Measurements from ENCODE around the gene CHRNA5. TPM values are rescaled to one million over a fixed set of nuclear protein-coding genes. Genes with fewer than 3 reads are reported as not detected.
A peak's percentile ranks its signal among the peaks of the same experiment; 100 is the strongest.

Gene CHRNA5
- total and polyA plus RNA-seq, 3 experiments from 2014 or later = 0.89 to 8.9 (median 8.4) TPM

- Mint-ChIP-seq H3K4me3 (no peak overlapping the region), H3K27ac (no peak overlapping the region), H3K27me3 (peaks cover 11 to 25% of the 10 kb centered on the region in 2 donors), H3K9me3 (no peaks in the 10 kb centered on the region), H3K36me3 (peaks cover 0 to 1% (median 0%) of the 10 kb centered on the region in 3 donors), H3K4me1 (peaks cover 9 to 10% (median 9%) of the 10 kb centered on the region in 3 donors)
- H3K27ac ChIP-seq (ENCODE audit: low read depth, low read length) = no peak overlapping the region
- H3K4me3 ChIP-seq (ENCODE audit: low read length) = no peak overlapping the region
- H3K36me3 ChIP-seq (ENCODE audit: insufficient read depth, low read length) = no peaks in the 10 kb centered on the region
- H3K4me1 ChIP-seq (ENCODE audit: insufficient read depth, low read length) = peaks cover 6% of the 10 kb centered on the region
- ChIA-PET CTCF (no interaction called here), POLR2A (no interaction called here)
- H3K27me3 ChIP-seq (ENCODE audit: insufficient read depth, low read length, poor library complexity, severe bottlenecking) = no peaks in the 10 kb centered on the region
- H3K9me3 ChIP-seq (ENCODE audit: low read length) = no peaks in the 10 kb centered on the region
- DNase-seq = no peak
These were observed 5.4 kb downstream of the CHRNA5 start for GRCh38 chr15:78570710-78571109.

DNA sequence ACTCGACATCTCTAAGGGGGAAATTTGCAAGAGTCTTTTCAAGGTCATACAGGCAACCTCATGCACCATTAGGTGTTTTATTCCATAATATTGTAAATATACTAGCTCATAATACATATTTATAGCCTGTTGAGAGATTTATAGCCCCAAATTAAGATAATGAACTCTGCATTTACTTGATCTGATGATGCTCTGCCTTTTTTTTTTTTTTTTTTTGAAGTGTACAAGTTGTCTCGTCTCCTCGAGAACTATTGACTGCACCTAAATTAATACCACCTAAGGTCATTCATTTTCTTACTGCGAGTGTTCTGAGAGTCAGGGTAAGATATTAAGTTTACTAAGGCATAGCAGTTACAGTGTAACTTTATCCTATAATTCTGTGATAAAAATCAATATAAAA is 6.1 kb downstream of the CHRNA5 start:
- no peaks in the 10 kb centered on the region for H3K4me1 ChIP-seq (ENCODE audit: insufficient read depth, low read length)
- H3K9me3 Mint-ChIP-seq = no peaks in the 10 kb centered on the region
- no peak overlapping the region for H3K4me3 ChIP-seq (ENCODE audit: low read length)
- peaks cover 7 to 20% of the 10 kb centered on the region in 2 donors for H3K27me3 Mint-ChIP-seq
- no peak overlapping the region for H3K27ac ChIP-seq (ENCODE audit: low read depth, low read length)
- no peaks in the 10 kb centered on the region for H3K9me3 ChIP-seq (ENCODE audit: low read length)
- ChIA-PET CTCF (no interaction called here), POLR2A (no interaction called here)
- H3K27me3 ChIP-seq (ENCODE audit: insufficient read depth, low read length, poor library complexity, severe bottlenecking) = no peaks in the 10 kb centered on the region
- H3K4me3 Mint-ChIP-seq = no peak overlapping the region
- peaks cover 0 to 1% (median 0%) of the 10 kb centered on the region in 3 donors for H3K36me3 Mint-ChIP-seq
- H3K36me3 ChIP-seq (ENCODE audit: insufficient read depth, low read length) = no peaks in the 10 kb centered on the region
- no peak overlapping the region for H3K27ac Mint-ChIP-seq
- no peak for DNase-seq
- H3K4me1 Mint-ChIP-seq = peaks cover 3% of the 10 kb centered on the region in 3 donors

- H3K27me3 ChIP-seq (ENCODE audit: insufficient read depth, low read length, poor library complexity, severe bottlenecking) = no peaks in the 10 kb centered on the region
- POLR2A ChIA-PET = no interaction called here
- H3K27me3 Mint-ChIP-seq = peaks cover 2 to 10% of the 10 kb centered on the region in 2 donors
- no peak overlapping the region for H3K27ac ChIP-seq (ENCODE audit: low read depth, low read length)
- no peak overlapping the region for H3K4me3 ChIP-seq (ENCODE audit: low read length)
- CTCF ChIA-PET = no interaction called here
- no peak overlapping the region for H3K4me3 Mint-ChIP-seq
- H3K36me3 Mint-ChIP-seq = no peaks in the 10 kb centered on the region
- no peaks in the 10 kb centered on the region for H3K4me1 Mint-ChIP-seq
- no peak overlapping the region for H3K27ac Mint-ChIP-seq
- no peaks in the 10 kb centered on the region for H3K9me3 Mint-ChIP-seq
- no peak for DNase-seq
- no peaks in the 10 kb centered on the region for H3K4me1 ChIP-seq (ENCODE audit: insufficient read depth, low read length)
- H3K9me3 ChIP-seq (ENCODE audit: low read length) = no peaks in the 10 kb centered on the region
- H3K36me3 ChIP-seq (ENCODE audit: insufficient read depth, low read length) = no peaks in the 10 kb centered on the region
These were observed 8.1 kb downstream of the CHRNA5 start for GRCh38 chr15:78573416-78573815.

DNA sequence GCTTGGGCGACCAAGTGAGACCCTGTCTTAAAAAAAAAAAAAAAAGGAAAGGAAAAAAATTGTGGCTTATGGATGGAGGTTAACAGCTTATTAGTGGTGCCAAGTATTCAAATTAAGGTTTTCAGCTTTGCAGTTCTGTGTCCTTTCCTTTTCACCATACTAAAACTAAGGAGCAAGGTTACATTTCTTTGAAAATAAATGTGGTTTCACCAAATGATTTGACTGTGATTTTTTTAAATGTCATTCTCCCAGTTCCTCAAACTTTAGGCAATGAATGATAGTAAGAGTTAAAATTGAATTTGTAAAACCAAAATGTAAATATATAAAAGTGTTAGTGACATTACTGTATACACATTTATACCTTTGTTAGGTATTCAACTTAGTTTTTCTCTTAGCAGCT is 9.6 kb downstream of the CHRNA5 start:
- DNase-seq = no peak
- H3K4me1 Mint-ChIP-seq = no peaks in the 10 kb centered on the region
- Histone ChIP-seq H3K27ac (ENCODE audit: low read depth, low read length) (no peak overlapping the region), H3K9me3 (ENCODE audit: low read length) (no peaks in the 10 kb centered on the region), H3K27me3 (ENCODE audit: insufficient read depth, low read length, poor library complexity, severe bottlenecking) (no peaks in the 10 kb centered on the region), H3K4me3 (ENCODE audit: low read length) (no peak overlapping the region), H3K4me1 (ENCODE audit: insufficient read depth, low read length) (no peaks in the 10 kb centered on the region), H3K36me3 (ENCODE audit: insufficient read depth, low read length) (no peaks in the 10 kb centered on the region)
- H3K9me3 Mint-ChIP-seq = no peaks in the 10 kb centered on the region
- ChIA-PET CTCF (interaction anchor here (0.8 kb wide), 1 partner anchor 13 kb away, joined by 5 read pairs; no protein-coding TSS in a partner anchor), POLR2A (no interaction called here)
- H3K36me3 Mint-ChIP-seq = no peaks in the 10 kb centered on the region
- no peak overlapping the region for H3K27ac Mint-ChIP-seq
- H3K4me3 Mint-ChIP-seq = no peak overlapping the region
- peaks cover 5 to 13% of the 10 kb centered on the region in 2 donors for H3K27me3 Mint-ChIP-seq

GRCh38 chr15:78597583-78597982 is 32.3 kb downstream of the CHRNA5 start:
- Histone ChIP-seq H3K4me1 (ENCODE audit: insufficient read depth, low read length) (no peaks in the 10 kb centered on the region), H3K27ac (ENCODE audit: low read depth, low read length) (no peak overlapping the region), H3K9me3 (ENCODE audit: low read length) (no peaks in the 10 kb centered on the region), H3K4me3 (ENCODE audit: low read length) (no peak overlapping the region), H3K27me3 (ENCODE audit: insufficient read depth, low read length, poor library complexity, severe bottlenecking) (no peaks in the 10 kb centered on the region), H3K36me3 (ENCODE audit: insufficient read depth, low read length) (no peaks in the 10 kb centered on the region)
- ChIA-PET CTCF (no interaction called here), POLR2A (no interaction called here)
- DNase-seq = no peak
- Mint-ChIP-seq H3K36me3 (peaks cover 0 to 4% (median 0%) of the 10 kb centered on the region in 3 donors), H3K27me3 (peaks cover 3 to 17% of the 10 kb centered on the region in 2 donors), H3K27ac (no peak overlapping the region), H3K4me1 (no peaks in the 10 kb centered on the region), H3K4me3 (no peak overlapping the region), H3K9me3 (no peaks in the 10 kb centered on the region)

- no peak overlapping the region for H3K4me3 Mint-ChIP-seq
- CTCF ChIA-PET = no interaction called here
- no peaks in the 10 kb centered on the region for H3K27me3 ChIP-seq (ENCODE audit: insufficient read depth, low read length, poor library complexity, severe bottlenecking)
- POLR2A ChIA-PET = no interaction called here
- H3K27me3 Mint-ChIP-seq = peaks cover 8 to 25% of the 10 kb centered on the region in 2 donors
- H3K36me3 Mint-ChIP-seq = peaks cover 0 to 4% (median 0%) of the 10 kb centered on the region in 3 donors
- no peak overlapping the region for H3K27ac ChIP-seq (ENCODE audit: low read depth, low read length)
- no peaks in the 10 kb centered on the region for H3K36me3 ChIP-seq (ENCODE audit: insufficient read depth, low read length)
- H3K4me1 Mint-ChIP-seq = no peaks in the 10 kb centered on the region
- H3K9me3 Mint-ChIP-seq = no peaks in the 10 kb centered on the region
- no peaks in the 10 kb centered on the region for H3K9me3 ChIP-seq (ENCODE audit: low read length)
- no peaks in the 10 kb centered on the region for H3K4me1 ChIP-seq (ENCODE audit: insufficient read depth, low read length)
- no peak overlapping the region for H3K27ac Mint-ChIP-seq
- H3K4me3 ChIP-seq (ENCODE audit: low read length) = no peak overlapping the region
- no peak for DNase-seq
These were observed 33.0 kb downstream of the CHRNA5 start for GRCh38 chr15:78598348-78598747.

- Histone ChIP-seq H3K27me3 (ENCODE audit: insufficient read depth, low read length, poor library complexity, severe bottlenecking) (no peaks in the 10 kb centered on the region), H3K4me3 (ENCODE audit: low read length) (no peak overlapping the region), H3K9me3 (ENCODE audit: low read length) (no peaks in the 10 kb centered on the region), H3K27ac (ENCODE audit: low read depth, low read length) (no peak overlapping the region), H3K4me1 (ENCODE audit: insufficient read depth, low read length) (no peaks in the 10 kb centered on the region), H3K36me3 (ENCODE audit: insufficient read depth, low read length) (no peaks in the 10 kb centered on the region)
- no peaks in the 10 kb centered on the region for H3K9me3 Mint-ChIP-seq
- H3K36me3 Mint-ChIP-seq = peaks cover 0 to 4% (median 0%) of the 10 kb centered on the region in 3 donors
- POLR2A ChIA-PET = no interaction called here
- DNase-seq = no peak
- no peak overlapping the region for H3K27ac Mint-ChIP-seq
- H3K27me3 Mint-ChIP-seq = peaks cover 15 to 33% of the 10 kb centered on the region in 2 donors
- H3K4me1 Mint-ChIP-seq = no peaks in the 10 kb centered on the region
- no peak overlapping the region for H3K4me3 Mint-ChIP-seq
- CTCF ChIA-PET = no interaction called here
These were observed 33.9 kb downstream of the CHRNA5 start for GRCh38 chr15:78599189-78599588.

- Histone ChIP-seq H3K4me1 (ENCODE audit: insufficient read depth, low read length) (no peaks in the 10 kb centered on the region), H3K4me3 (ENCODE audit: low read length) (no peak overlapping the region), H3K27me3 (ENCODE audit: insufficient read depth, low read length, poor library complexity, severe bottlenecking) (no peaks in the 10 kb centered on the region), H3K9me3 (ENCODE audit: low read length) (no peaks in the 10 kb centered on the region), H3K27ac (ENCODE audit: low read depth, low read length) (no peak overlapping the region), H3K36me3 (ENCODE audit: insufficient read depth, low read length) (no peaks in the 10 kb centered on the region)
- no peaks in the 10 kb centered on the region for H3K9me3 Mint-ChIP-seq
- H3K4me1 Mint-ChIP-seq = no peaks in the 10 kb centered on the region
- ChIA-PET POLR2A (no interaction called here), CTCF (no interaction called here)
- no peak for DNase-seq
- H3K27me3 Mint-ChIP-seq = peaks cover 34 to 48% of the 10 kb centered on the region in 2 donors
- peak overlapping the region in 1 of 7 donors; percentile 66 for H3K4me3 Mint-ChIP-seq
- no peak overlapping the region for H3K27ac Mint-ChIP-seq
- peaks cover 0 to 4% (median 0%) of the 10 kb centered on the region in 3 donors for H3K36me3 Mint-ChIP-seq
These were observed 38.1 kb downstream of the CHRNA5 start for GRCh38 chr15:78603467-78603866.

- H3K27ac ChIP-seq (ENCODE audit: low read depth, low read length) = no peak overlapping the region
- H3K4me3 ChIP-seq (ENCODE audit: low read length) = no peak overlapping the region
- no peaks in the 10 kb centered on the region for H3K9me3 ChIP-seq (ENCODE audit: low read length)
- Mint-ChIP-seq H3K27me3 (peaks cover 34 to 48% of the 10 kb centered on the region in 2 donors), H3K27ac (no peak overlapping the region), H3K4me1 (no peaks in the 10 kb centered on the region), H3K4me3 (no peak overlapping the region), H3K36me3 (peaks cover 0 to 4% (median 0%) of the 10 kb centered on the region in 3 donors), H3K9me3 (no peaks in the 10 kb centered on the region)
- CTCF ChIA-PET = no interaction called here
- H3K4me1 ChIP-seq (ENCODE audit: insufficient read depth, low read length) = no peaks in the 10 kb centered on the region
- H3K36me3 ChIP-seq (ENCODE audit: insufficient read depth, low read length) = no peaks in the 10 kb centered on the region
- POLR2A ChIA-PET = no interaction called here
- DNase-seq = no peak
- no peaks in the 10 kb centered on the region for H3K27me3 ChIP-seq (ENCODE audit: insufficient read depth, low read length, poor library complexity, severe bottlenecking)
These were observed 39.1 kb downstream of the CHRNA5 start for GRCh38 chr15:78604420-78604819.
